Ecto neural progenitor cell (in vitro differentiated cells): ENCODE data around the gene CPLX3.

ENCODE experiments used
- DNase-seq: peaks from one replicate; pipeline ENCODE4 v3.0.0-alpha.2; 2018; ENCODE audit warnings: low spot score

The CPLX3 gene

GRCh38 chr15:74788042-74788682 is 38.3 kb upstream of the CPLX3 start:
- DNase-seq = no peak

- DNase-seq = no peak
Measured at GRCh38 chr15:74788683-74789151, 37.7 kb upstream of the CPLX3 start.

- DNase-seq = no peak
Measured at GRCh38 chr15:74789171-74789631, 37.2 kb upstream of the CPLX3 start.

GRCh38 chr15:74789741-74790079 is 36.7 kb upstream of the CPLX3 start:
- no peak for DNase-seq

- no peak for DNase-seq
Measured at GRCh38 chr15:74790080-74790916, 36.1 kb upstream of the CPLX3 start.

- no peak for DNase-seq
Measured at GRCh38 chr15:74791007-74791406, 35.4 kb upstream of the CPLX3 start.

- no peak for DNase-seq
Measured at GRCh38 chr15:74791667-74792066, 34.8 kb upstream of the CPLX3 start.

GRCh38 chr15:74792227-74793016 is 34.0 kb upstream of the CPLX3 start:
- no peak for DNase-seq

- DNase-seq = peak; percentile 69
Measured at GRCh38 chr15:74793135-74794028, 33.0 kb upstream of the CPLX3 start.

GRCh38 chr15:74794248-74794969 is 32.0 kb upstream of the CPLX3 start:
- no peak for DNase-seq

GRCh38 chr15:74794970-74795349 is 31.5 kb upstream of the CPLX3 start:
- DNase-seq = no peak

GRCh38 chr15:74795966-74796625 is 30.3 kb upstream of the CPLX3 start:
- DNase-seq = no peak

GRCh38 chr15:74798388-74799254 is 27.8 kb upstream of the CPLX3 start:
- no peak for DNase-seq

GRCh38 chr15:74799255-74799855 is 27.1 kb upstream of the CPLX3 start:
- DNase-seq = no peak

- DNase-seq = peak; percentile 83
Measured at GRCh38 chr15:74799856-74800558, 26.4 kb upstream of the CPLX3 start.

GRCh38 chr15:74800559-74801094 is 25.8 kb upstream of the CPLX3 start:
- no peak for DNase-seq

GRCh38 chr15:74801311-74801997 is 25.0 kb upstream of the CPLX3 start:
- no peak for DNase-seq
